ENCODE measurements around the gene RASGEF1C. TPM values are rescaled to one million over a fixed set of nuclear protein-coding genes. Genes with fewer than 3 reads are reported as not detected.

The RASGEF1C gene
- polyA plus RNA-seq, 1 donor: 4.9 TPM

- DNase-seq: no peak
These were observed 89.7 kb downstream of the RASGEF1C start for GRCh38 chr5:180119031-180119902.

GRCh38 chr5:180118391-180118791, 90.6 kb downstream of the RASGEF1C start:
- DNase-seq: no peak

GRCh38 chr5:180117000-180117725, 91.8 kb downstream of the RASGEF1C start:
- no peak for DNase-seq

- DNase-seq: no peak
These were observed 92.7 kb downstream of the RASGEF1C start for GRCh38 chr5:180116077-180116999.

- DNase-seq: no peak
These were observed 93.5 kb downstream of the RASGEF1C start for GRCh38 chr5:180115326-180116076.

- DNase-seq: no peak
These were observed 94.6 kb downstream of the RASGEF1C start for GRCh38 chr5:180114304-180115003.

- DNase-seq: no peak
These were observed 95.2 kb downstream of the RASGEF1C start for GRCh38 chr5:180113660-180114303.

- DNase-seq: no peak
These were observed 96.7 kb downstream of the RASGEF1C start for GRCh38 chr5:180112181-180112861.

GRCh38 chr5:180111273-180112002, 97.6 kb downstream of the RASGEF1C start:
- DNase-seq: no peak

GRCh38 chr5:180109920-180110319, 99.1 kb downstream of the RASGEF1C start:
- no peak for DNase-seq

GRCh38 chr5:180107005-180107404, 102.0 kb downstream of the RASGEF1C start:
- DNase-seq: no peak

- no peak for DNase-seq
These were observed 103.1 kb downstream of the RASGEF1C start for GRCh38 chr5:180105827-180106312.

GRCh38 chr5:180104168-180104530, 104.9 kb downstream of the RASGEF1C start:
- DNase-seq: no peak

- DNase-seq: no peak
These were observed 105.4 kb downstream of the RASGEF1C start for GRCh38 chr5:180103487-180104167.

- DNase-seq: no peak
These were observed 106.4 kb downstream of the RASGEF1C start for GRCh38 chr5:180102636-180103035.

GRCh38 chr5:180101451-180102105, 107.4 kb downstream of the RASGEF1C start:
- DNase-seq: no peak

- no peak for DNase-seq
These were observed 108.2 kb downstream of the RASGEF1C start for GRCh38 chr5:180100621-180101450.

Data from hindlimb muscle (tissue), 1 donor.